GM23338 (cell line): Measurements from ENCODE around the gene SLC38A9. TPM values are rescaled to one million over a fixed set of nuclear protein-coding genes. Genes with fewer than 3 reads are reported as not detected.

Experiments used
- ATAC-seq: fragments of 200-7000 bp; cut with Tn5 transposase; 3 replicates; pipeline ENCODE4 v1.9.1; 2020
- DNase-seq: peaks from one replicate; pipeline ENCODE4 v3.0.0-alpha.2; 2015; ENCODE audit warnings: low spot score
- H2AFZ ChIP-seq: fragments of 200-600 bp; sonication (generic); 2 replicates; pipeline ENCODE4 v1.8.0; 2016; ENCODE audit warnings: antibody characterized with exemption, mild to moderate bottlenecking, moderate library complexity
- H3F3A ChIP-seq: fragments of 200-600 bp; sonication (generic); replicated peaks from 2 replicates; pipeline ENCODE4 v1.8.0; 2017; ENCODE audit warnings: antibody characterized with exemption, mixed run types, low read depth
- H3K27ac ChIP-seq: fragments of 200-600 bp; sonication (generic); 2 replicates; pipeline ENCODE4 v1.6.1; 2016; ENCODE audit warnings: low read depth
- H3K27me3 ChIP-seq: fragments of 200-600 bp; sonication (generic); 2 replicates; pipeline ENCODE4 v1.8.0; 2016; ENCODE audit warnings: mild to moderate bottlenecking, mixed run types, moderate library complexity; ENCODE audit not compliant: insufficient read depth
- H3K36me3 ChIP-seq: fragments of 200-600 bp; sonication (generic); 2 replicates; pipeline ENCODE4 v1.8.0; 2016; ENCODE audit warnings: mild to moderate bottlenecking; ENCODE audit not compliant: insufficient read depth
- H3K4me1 ChIP-seq: fragments of 200-600 bp; sonication (generic); 2 replicates; pipeline ENCODE4 v1.8.0; 2016; ENCODE audit warnings: mild to moderate bottlenecking, moderate library complexity; ENCODE audit not compliant: insufficient read depth
- H3K4me2 ChIP-seq: fragments of 200-600 bp; sonication (generic); 2 replicates; pipeline ENCODE4 v1.7.1; 2017; ENCODE audit warnings: mixed run types
- H3K4me3 ChIP-seq: fragments of 200-600 bp; sonication (generic); 2 replicates; pipeline ENCODE4 v1.6.1; 2016; ENCODE audit warnings: mixed run types
- H3K79me2 ChIP-seq: fragments of 200-600 bp; sonication (generic); replicated peaks from 2 replicates; pipeline ENCODE4 v1.8.0; 2017; ENCODE audit warnings: mild to moderate bottlenecking; ENCODE audit not compliant: insufficient read depth
- H3K9me2 ChIP-seq: fragments of 200-600 bp; sonication (generic); 2 replicates; pipeline ENCODE4 v1.8.0; 2017; ENCODE audit not compliant: insufficient read depth
- H4K20me1 ChIP-seq: fragments of 200-600 bp; sonication (generic); replicated peaks from 2 replicates; pipeline ENCODE4 v1.8.0; 2017; ENCODE audit warnings: mild to moderate bottlenecking; ENCODE audit not compliant: insufficient read depth
- H3K27ac Mint-ChIP-seq: 2 replicates; pipeline ENCODE4 v1.8.0; 2020; ENCODE audit warnings: inconsistent platforms, mild to moderate bottlenecking, moderate library complexity, mixed read lengths
- H3K27me3 Mint-ChIP-seq: 3 replicates; pipeline ENCODE4 v1.8.0; 2022; ENCODE audit warnings: low read depth, mild to moderate bottlenecking, moderate library complexity, mixed read lengths, inconsistent platforms; ENCODE audit not compliant: insufficient read depth, poor library complexity
- H3K36me3 Mint-ChIP-seq: 3 replicates; pipeline ENCODE4 v1.8.0; 2021; ENCODE audit warnings: low read depth, mild to moderate bottlenecking, inconsistent platforms, moderate library complexity, mixed read lengths
- H3K4me1 Mint-ChIP-seq: 3 replicates; pipeline ENCODE4 v1.8.0; 2020; ENCODE audit warnings: mild to moderate bottlenecking, inconsistent platforms, mixed read lengths
- H3K4me3 Mint-ChIP-seq: 3 replicates; pipeline ENCODE4 v1.8.0; 2021; ENCODE audit warnings: moderate library complexity, mild to moderate bottlenecking, inconsistent platforms, mixed read lengths
- H3K9me3 Mint-ChIP-seq: 3 replicates; pipeline ENCODE4 v1.8.0; 2020; ENCODE audit warnings: moderate library complexity, mild to moderate bottlenecking, inconsistent platforms, mixed read lengths
- EZH2 ChIP-seq: fragments of 200-600 bp; sonication (generic); IDR thresholded peaks from one replicate; pipeline ENCODE4 v1.8.0; 2017; ENCODE audit warnings: antibody characterized with exemption, mild to moderate bottlenecking, low read depth; ENCODE audit not compliant: unreplicated experiment
- NANOG ChIP-seq: IDR thresholded peaks from 2 replicates; pipeline ENCODE4 v1.6.1; 2016; ENCODE audit warnings: antibody characterized with exemption, borderline replicate concordance
- STAT1 ChIP-seq: IDR thresholded peaks from one replicate; pipeline ENCODE4 v1.6.1; 2016; ENCODE audit warnings: antibody characterized with exemption; ENCODE audit not compliant: unreplicated experiment
- ZNF331 ChIP-seq: fragments of 250-450 bp; sonication (Bioruptor Pico); IDR thresholded peaks from 2 replicates; pipeline ENCODE4 v1.5.0; 2020; ENCODE audit warnings: low read depth, mild to moderate bottlenecking, moderate library complexity
- ZNF462 ChIP-seq: fragments of 250-450 bp; sonication (Bioruptor Pico); IDR thresholded peaks from 2 replicates; pipeline ENCODE4 v1.5.0; 2020; ENCODE audit warnings: mild to moderate bottlenecking, moderate library complexity
- polyA plus RNA-seq: library from polyadenylated mRNA; unstranded; fragments of >200 nt; fragmentation: Nextera tagmentation; extraction: Ambion mirVana; gene quantifications from 2 replicates; pipeline ENCODE4 v1.2.1, GENCODE V29; 2016
- total RNA-seq: library from RNA; depleted of rRNA; stranded (reverse); fragments of >200 nt; shearing (Covaris generic); gene quantifications from 2 replicates; pipeline ENCODE4 v1.2.3, GENCODE V29; 2014
- TF ChIP-seq, protein P1 (sequence below): IDR thresholded peaks from one replicate; pipeline ENCODE4 v1.6.1; 2018; ENCODE audit warnings: antibody characterized with exemption; ENCODE audit not compliant: unreplicated experiment

The SLC38A9 gene
- total and polyA plus RNA-seq, 2 experiments from 2014 or later: 30.8 to 64.8 TPM

- H3K4me3 ChIP-seq: peak overlapping the region; percentile 36
- Mint-ChIP-seq H3K4me3 (peak overlapping the region; percentile 50), H3K9me3 (no peaks in the 10 kb centered on the region), H3K36me3 (peaks cover 4% of the 10 kb centered on the region; the same call in 2 of the 3 replicates), H3K27me3 (no peaks in the 10 kb centered on the region), H3K4me1 (peaks cover 48% of the 10 kb centered on the region), H3K27ac (peak overlapping the region; percentile 97)
- H2AFZ ChIP-seq: no peak overlapping the region
- ATAC-seq (peak; percentile 98), DNase-seq (peak; percentile 65)
- H3K4me1 ChIP-seq: peaks cover 46% of the 10 kb centered on the region
- no peaks in the 10 kb centered on the region for H3K27me3 ChIP-seq
- peak overlapping the region; percentile 69 for H3K4me2 ChIP-seq
- no peaks in the 10 kb centered on the region for H3K9me2 ChIP-seq
- H3K27ac ChIP-seq: peak overlapping the region; percentile 94
- TF ChIP-seq ZNF462 (CRISPR knock-in tag): peak; percentile 72
- no peak for TF ChIP-seq NANOG
- H3K79me2 ChIP-seq: no peaks in the 10 kb centered on the region
- H3F3A ChIP-seq: 0 out of 2 replicates have a peak, but pooled peaks cover 3% of the 10 kb centered on the region
- H4K20me1 ChIP-seq: no peaks in the 10 kb centered on the region
- H3K36me3 ChIP-seq: no peaks in the 10 kb centered on the region
These were observed 86.6 kb downstream of the SLC38A9 start for GRCh38 chr5:55625589-55625909.

- DNase-seq (peak; percentile 59), ATAC-seq (peak; percentile 59)
- Mint-ChIP-seq H3K9me3 (no peaks in the 10 kb centered on the region), H3K27ac (peak overlapping the region; percentile 97), H3K27me3 (no peaks in the 10 kb centered on the region), H3K36me3 (peaks cover 4% of the 10 kb centered on the region; the same call in 2 of the 3 replicates), H3K4me3 (peak overlapping the region; percentile 50), H3K4me1 (peaks cover 47% of the 10 kb centered on the region)
- Histone ChIP-seq H4K20me1 (no peaks in the 10 kb centered on the region), H3K9me2 (no peaks in the 10 kb centered on the region), H2AFZ (no peak overlapping the region), H3K27ac (peak overlapping the region; percentile 94), H3K27me3 (no peaks in the 10 kb centered on the region), H3K4me1 (peaks cover 44% of the 10 kb centered on the region), H3K36me3 (no peaks in the 10 kb centered on the region), H3F3A (0 out of 2 replicates have a peak, but pooled peaks cover 3% of the 10 kb centered on the region), H3K4me2 (peak overlapping the region; percentile 69), H3K79me2 (no peaks in the 10 kb centered on the region), H3K4me3 (peak overlapping the region; percentile 36)
- TF ChIP-seq EZH2 (no peak), ZNF331 (CRISPR knock-in tag) (no peak), STAT1 (no peak)
- TF ChIP-seq, protein P1, sequence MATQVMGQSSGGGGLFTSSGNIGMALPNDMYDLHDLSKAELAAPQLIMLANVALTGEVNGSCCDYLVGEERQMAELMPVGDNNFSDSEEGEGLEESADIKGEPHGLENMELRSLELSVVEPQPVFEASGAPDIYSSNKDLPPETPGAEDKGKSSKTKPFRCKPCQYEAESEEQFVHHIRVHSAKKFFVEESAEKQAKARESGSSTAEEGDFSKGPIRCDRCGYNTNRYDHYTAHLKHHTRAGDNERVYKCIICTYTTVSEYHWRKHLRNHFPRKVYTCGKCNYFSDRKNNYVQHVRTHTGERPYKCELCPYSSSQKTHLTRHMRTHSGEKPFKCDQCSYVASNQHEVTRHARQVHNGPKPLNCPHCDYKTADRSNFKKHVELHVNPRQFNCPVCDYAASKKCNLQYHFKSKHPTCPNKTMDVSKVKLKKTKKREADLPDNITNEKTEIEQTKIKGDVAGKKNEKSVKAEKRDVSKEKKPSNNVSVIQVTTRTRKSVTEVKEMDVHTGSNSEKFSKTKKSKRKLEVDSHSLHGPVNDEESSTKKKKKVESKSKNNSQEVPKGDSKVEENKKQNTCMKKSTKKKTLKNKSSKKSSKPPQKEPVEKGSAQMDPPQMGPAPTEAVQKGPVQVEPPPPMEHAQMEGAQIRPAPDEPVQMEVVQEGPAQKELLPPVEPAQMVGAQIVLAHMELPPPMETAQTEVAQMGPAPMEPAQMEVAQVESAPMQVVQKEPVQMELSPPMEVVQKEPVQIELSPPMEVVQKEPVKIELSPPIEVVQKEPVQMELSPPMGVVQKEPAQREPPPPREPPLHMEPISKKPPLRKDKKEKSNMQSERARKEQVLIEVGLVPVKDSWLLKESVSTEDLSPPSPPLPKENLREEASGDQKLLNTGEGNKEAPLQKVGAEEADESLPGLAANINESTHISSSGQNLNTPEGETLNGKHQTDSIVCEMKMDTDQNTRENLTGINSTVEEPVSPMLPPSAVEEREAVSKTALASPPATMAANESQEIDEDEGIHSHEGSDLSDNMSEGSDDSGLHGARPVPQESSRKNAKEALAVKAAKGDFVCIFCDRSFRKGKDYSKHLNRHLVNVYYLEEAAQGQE: no peak
These were observed 87.1 kb downstream of the SLC38A9 start for GRCh38 chr5:55624841-55625588.
